Stimulated activated naive CD8-positive, alpha-beta T cell treated with anti-CD3 and anti-CD28 coated beads, Interleukin-15, Interleukin-2, amounts not matched to agents 100 U/mL and 50 U/mL, for 24 hours (primary cell): Measurements from ENCODE around the gene SFN.
"Not testable (repeated sequence)": the region's sequence is repeated elsewhere in the genome, so short reads cannot be mapped to it uniquely, and the experiment has no call there.

Source experiments
- ATAC-seq: fragments of 150-1000 bp; cut with Tn5 transposase; one replicate; pipeline ENCODE4 v1.10.0; 2021
- DNase-seq: peaks from one replicate; pipeline ENCODE4 v3.0.0; 2021

SFN gene

DNA sequence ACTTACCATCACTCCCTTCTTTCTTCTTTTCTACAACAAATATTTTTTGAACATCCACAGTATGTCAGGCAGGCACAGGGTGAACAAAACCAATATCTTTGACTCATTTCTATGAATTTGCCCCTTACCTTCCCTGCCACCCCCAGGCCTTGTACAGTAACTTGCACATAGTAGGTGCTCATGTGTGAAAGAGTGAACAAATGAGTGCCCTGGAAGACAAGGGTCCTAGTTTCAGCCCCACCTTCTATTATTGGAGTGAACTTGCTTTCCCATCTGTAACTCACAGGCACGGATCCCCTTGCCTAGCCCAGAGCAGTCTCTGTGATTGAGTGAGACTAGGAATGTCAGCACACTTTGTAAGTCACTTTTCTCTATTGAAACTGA, 23.6 kb upstream of the SFN start:
- DNase-seq: no peak
- ATAC-seq: no peak

DNA sequence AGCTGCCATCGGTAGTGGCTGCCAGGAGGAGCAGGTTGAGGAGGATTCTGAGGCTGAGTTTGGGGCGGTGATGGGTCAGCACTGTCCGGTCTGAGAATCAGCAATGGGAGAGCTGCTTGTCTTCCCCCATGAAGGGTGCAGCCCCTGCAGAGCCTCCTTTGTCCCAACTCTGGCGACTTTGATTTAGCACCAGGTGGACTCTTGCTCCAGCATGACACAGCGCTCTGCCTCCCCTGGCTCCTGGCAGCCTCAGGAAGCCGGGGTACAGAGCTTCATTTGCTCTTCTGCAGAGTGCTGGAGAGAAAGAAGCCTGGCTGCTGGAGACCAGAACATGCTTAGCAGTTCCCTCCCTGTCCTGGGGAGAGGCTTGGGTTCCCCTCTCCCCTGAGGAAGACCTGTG, 23.2 kb upstream of the SFN start:
- no peak for DNase-seq
- ATAC-seq: no peak

- DNase-seq: no peak
- ATAC-seq: no peak
These were observed 18.3 kb upstream of the SFN start for GRCh38 chr1:26844424-26845196.

DNA sequence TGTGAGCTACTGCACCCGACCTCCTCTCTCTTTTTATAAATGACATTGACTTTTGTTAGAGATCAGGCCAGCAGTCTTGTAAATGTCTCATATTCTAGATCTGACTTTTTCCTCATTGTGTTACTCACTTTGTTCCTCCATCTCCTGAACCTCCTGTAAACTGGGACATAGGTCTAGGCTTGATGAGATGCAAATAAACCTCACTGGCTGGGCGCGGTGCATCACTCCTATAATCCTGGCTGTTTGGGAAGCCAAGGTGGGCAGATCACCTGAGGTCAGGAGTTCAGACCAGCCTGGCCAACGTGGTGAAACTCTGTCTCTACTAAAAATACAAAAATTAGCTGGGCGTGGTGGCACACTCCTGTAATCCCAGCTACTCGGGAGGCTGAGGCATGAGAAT, 15.1 kb upstream of the SFN start:
- ATAC-seq, DNase-seq: not testable (repeated sequence)

DNA sequence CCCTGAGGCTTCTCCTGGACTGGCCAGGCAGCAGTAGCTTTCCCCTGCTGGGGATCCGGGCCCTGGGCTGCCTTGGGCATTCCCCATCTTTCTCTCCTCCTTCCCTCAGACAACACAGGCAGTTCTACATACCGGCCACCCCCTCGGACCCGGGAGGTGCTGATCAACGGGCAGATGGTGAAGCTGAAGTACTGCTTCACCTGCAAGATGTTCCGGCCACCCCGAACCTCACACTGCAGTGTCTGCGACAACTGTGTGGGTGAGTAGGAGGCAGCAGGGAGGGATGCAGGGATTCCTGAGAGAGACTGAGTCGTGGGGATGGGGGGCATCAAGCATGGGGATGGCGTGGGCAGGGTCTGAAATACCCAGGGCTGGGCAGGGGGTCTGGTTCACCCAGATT, 14.4 kb upstream of the SFN start:
- no peak for ATAC-seq
- no peak for DNase-seq

DNA sequence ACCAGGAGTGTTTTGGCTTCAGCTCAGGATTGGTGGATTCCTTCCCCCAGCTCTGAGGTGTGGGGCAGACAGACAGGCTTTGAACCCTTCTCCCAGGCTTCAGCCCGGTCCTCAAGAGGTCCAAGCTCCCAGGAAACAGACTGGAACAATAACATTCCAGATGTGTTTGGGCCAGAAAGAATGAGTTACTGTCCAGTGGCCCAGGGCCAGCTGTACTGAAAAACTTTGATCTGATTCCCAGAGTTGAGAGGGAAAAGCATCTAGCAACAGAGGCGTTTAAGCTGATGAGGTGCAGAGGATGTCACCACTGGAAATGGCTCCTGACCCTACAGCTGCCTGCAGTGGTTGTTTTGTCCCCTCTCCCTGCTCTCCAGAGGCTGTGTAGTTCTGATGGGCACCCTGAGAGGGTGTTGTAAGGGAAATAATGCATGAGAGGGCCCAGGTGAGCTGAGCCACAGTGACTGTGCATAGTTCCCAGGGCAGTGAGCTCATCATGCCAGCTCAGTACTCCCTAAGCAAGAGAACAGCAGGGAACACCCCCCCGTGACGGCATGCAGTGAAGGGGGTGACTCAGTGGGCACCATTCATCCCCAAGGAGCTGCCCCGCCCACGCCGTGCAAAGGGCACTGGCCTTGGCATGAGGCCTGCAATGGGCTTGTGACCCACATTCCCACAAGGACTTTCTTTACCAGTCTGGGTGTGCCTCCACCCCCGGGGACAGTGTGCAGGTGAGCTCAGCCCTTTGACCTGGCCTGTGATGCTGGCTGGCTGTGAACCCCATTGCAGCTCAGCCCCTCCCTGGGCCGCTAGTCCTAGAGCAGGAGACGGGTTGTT, 13.8 kb upstream of the SFN start:
- peak; percentile 45 for ATAC-seq

DNA sequence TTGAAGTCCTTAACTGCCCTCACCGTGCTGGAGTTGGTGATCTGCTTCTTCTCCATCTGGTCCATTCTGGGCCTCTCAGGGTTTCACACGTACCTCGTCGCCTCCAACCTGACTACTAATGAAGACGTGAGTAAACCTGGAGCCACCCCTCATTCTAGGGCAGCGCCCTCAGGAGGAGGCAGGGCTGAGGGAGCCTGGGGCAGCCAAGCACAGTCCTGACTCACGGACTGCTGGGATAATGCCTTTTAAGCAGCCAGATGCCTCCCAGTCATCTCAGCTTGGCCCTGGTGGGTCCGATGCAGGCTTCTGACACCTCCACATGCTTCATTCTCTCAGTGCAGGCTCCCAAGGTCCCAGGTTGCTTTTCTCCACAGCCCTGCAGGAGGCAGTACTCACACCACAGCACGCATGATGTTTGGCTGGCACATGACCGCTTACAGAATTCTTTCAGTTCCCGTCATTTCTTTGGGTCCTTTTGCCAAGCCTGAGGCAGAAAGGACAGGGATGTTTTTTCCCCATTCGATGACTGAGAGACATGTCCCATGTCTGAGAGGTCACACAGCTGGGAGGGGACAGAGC, 11.8 kb upstream of the SFN start:
- DNase-seq (no peak), ATAC-seq (no peak)

More for the DNA sequence above, 13.8 kb upstream of the SFN start:
- DNase-seq: no peak

- DNase-seq (no peak), ATAC-seq (no peak)
These were observed 10.2 kb upstream of the SFN start for GRCh38 chr1:26852701-26853100.

DNA sequence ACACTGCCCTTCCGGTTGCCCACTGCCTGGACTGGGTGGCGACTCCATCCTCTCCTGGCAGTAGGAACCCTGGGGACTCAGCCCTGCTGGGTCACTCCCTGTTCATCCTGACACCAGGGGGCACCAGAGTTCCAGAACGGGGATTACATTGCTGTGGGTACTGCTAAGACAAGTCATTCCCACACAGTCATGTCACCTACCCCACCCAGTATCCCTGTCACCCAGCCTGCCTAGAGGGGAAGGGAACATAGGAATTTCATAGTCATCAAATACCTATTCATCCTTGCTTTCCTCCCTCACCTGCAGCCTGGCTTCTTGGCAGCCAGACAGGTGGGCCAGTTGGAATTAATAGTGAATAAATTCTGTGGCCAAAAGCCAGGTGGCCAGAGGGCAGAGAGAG, 9.8 kb upstream of the SFN start:
- peak; percentile 87 for DNase-seq

GRCh38 chr1:26853600-26853999, 9.3 kb upstream of the SFN start:
- ATAC-seq (no peak), DNase-seq (no peak)

More for the DNA sequence above, 9.8 kb upstream of the SFN start:
- ATAC-seq: peak; percentile 73

DNA sequence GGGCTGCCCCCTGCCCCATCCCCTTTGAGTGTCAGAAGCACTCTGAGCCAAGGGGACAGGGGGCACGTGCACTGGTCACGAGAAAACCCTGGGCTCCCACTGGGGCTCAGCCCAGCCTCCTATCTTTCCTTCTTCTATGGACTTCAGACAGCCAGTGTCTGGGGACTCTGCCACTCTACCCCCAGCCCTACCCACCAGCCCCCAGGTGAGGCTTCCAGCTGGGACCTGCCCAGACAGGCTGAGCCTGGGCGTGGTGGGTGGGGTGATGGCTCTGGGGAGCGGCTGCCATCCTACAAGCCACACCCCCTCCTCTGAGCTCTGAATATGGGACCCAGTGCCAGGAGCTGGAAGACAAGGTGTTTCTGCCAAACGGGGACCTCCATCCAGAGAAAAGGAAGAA, 8.0 kb upstream of the SFN start:
- DNase-seq: no peak
- ATAC-seq: no peak

GRCh38 chr1:26855636-26856035, 7.3 kb upstream of the SFN start:
- ATAC-seq (no peak), DNase-seq (no peak)

DNA sequence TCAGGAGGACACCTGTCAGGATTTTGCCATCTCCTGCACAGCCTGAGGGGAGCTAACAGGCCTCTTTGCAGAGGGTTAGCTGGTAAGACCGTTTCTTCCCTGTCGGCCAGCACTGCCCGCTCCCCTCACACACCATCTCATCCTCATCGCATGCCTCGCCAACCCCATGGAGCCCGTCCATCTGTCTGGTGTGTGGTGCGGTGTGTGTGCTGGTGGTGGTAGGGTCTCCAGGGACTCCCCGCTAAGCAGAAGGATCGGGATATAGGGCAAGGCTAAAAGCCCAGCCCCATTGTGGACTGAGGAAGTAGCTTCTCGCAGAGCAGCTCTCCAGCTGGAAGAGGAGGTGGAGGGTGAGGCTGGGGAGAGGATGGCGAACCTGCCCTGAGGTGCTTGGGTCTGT, 6.8 kb upstream of the SFN start:
- ATAC-seq: no peak

DNA sequence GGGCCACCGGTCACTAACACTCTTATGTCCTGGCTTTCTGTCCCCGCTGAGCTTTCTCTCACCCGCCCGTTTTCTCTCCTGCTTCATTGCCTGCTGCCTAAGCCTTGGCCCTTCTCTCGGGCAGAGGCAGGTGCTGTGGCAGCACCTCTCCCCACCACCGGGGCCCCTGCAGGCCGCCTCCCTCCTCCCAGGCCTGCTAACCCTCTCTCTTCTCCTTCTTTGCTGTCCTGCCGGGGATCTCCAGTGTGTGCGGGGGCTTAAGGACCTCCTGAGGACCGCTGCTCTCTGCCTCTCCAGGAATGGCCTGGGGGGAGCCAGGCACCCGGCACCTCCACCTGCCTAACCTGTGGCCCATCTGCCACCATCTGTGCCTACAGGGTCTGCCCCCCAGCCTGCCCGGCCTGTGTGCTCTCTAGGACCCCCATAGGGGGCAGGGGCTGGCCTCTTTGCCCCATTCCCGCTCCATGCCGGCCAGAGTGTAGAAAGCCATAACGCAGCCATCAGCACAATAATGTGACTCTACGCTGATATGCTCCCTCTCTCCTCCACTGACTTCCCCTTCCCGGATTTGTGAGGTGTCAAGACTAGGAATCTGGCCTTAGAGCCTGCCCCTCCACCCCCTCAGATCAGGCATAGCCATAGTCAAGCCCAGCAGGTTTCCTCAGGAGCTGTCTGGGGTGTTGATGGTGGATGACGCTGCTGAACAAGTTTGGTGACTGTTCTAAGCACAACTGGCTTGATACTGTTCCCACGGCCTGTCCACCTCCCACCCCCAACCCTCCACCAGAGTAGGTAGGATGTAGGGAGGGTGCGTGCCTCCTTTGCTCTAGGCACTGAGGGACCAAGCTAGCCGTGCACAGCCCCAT, 6.1 kb upstream of the SFN start:
- ATAC-seq (peak; percentile 5), DNase-seq (no peak)

More for the DNA sequence above, 6.8 kb upstream of the SFN start:
- no peak for DNase-seq

GRCh38 chr1:26857473-26858060, 5.4 kb upstream of the SFN start:
- ATAC-seq (no peak), DNase-seq (no peak)

DNA sequence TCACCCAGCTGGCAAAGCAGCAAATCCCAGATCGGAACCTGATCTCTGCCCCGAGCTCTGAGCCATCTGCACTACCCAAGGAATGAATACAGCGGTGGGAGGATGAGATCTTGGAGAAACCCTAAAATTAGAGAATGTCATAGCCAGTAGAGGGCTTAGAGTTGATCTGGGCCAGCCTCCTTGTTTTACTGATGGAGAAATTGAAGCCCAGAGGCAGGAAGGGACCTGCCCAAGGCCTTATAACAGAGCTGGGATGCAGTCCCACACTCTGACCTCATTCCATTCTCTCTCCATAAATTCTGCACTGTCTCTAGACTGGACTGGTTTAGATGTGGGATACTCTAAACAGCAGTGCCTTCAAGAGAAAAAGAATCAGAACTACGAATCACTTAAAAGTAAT, 4.8 kb upstream of the SFN start:
- ATAC-seq: no peak
- no peak for DNase-seq

GRCh38 chr1:26858891-26859640, 3.9 kb upstream of the SFN start:
- ATAC-seq (peak; percentile 11), DNase-seq (no peak)

DNA sequence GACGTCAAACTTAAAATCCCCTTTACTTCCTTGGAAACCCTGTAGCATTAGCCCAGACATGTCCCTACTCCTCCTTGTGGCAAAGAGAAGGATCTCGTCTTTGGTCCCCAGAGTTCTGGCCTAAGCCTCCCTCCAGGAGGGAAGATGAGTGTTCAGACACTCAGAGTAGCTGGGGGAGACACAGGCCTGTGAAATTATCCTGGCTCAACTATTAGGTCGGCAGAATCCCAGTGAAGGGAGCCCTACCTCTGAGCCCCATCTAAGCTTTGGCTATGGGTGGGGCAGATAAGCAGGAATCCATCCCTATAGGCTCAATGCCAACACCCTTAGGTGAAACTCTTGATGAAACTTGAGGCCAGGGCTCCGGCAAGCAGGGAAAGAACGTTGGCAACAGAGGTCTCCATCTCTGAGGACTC, 1.7 kb upstream of the SFN start:
- DNase-seq: no peak
- ATAC-seq: no peak

GRCh38 chr1:26861889-26862378, 1.0 kb upstream of the SFN start:
- no peak for DNase-seq
- ATAC-seq: no peak

GRCh38 chr1:26863685-26864077, 732 bp downstream of the SFN start:
- no peak for DNase-seq
- no peak for ATAC-seq
